Heart left ventricle (tissue), 13 donors: ENCODE data around the gene TRAPPC12.

ENCODE experiments used
- CTCF ChIP-seq, 12 donors: fragments of 200-600 bp; sonication (generic) in 4 of 12; IDR thresholded peaks; one replicate each; pipeline versions ENCODE4 v1.5.0 to v1.8.0; 2018 to 2022; ENCODE audit warnings: antibody characterized with exemption in 12 of 12, mild to moderate bottlenecking in 5 of 12
- POLR2A ChIP-seq, 2 donors: fragments of 450-650 bp; IDR thresholded peaks; one replicate each; pipeline ENCODE4 v1.6.1; 2017; ENCODE audit warnings: antibody characterized with exemption in 2 of 2, mild to moderate bottlenecking in 2 of 2, moderate library complexity in 2 of 2
- donor health status: ischemic (EF 13 %, LVEDD 7.1; RV severe dilation, severe dysfunction).
- donor health status: DM: no; HTN: yes; CAD: no.
- donor health status: DM: no; HTN: no; CAD: no.
- donor health status: ischemic (EF 25% LVEDD 6.9; RV normal size, moderate dysfunction).
- donor health status: ischemic (EF 25% LVEDD 5.7; RV mildly dilated, moderate dysfunction).
- donor health status: ischemic (EF 35%, LVEDD 5.7; RV mildly dilated, moderate dysfunction).
- donor health status: nonischemic (EF 11% LVEDD 7.7; RV severe dilation, severe dysfunction).
- donor health status: DM: yes; HTN: yes; CAD: no.
- donor health status: PGD.
- donor health status: ischemic (EF 29% LVEDD 5.4; RV normal size, mild dysfunction).
- donor health status: nonischemic (EF 23%, LVEDD 6.1; RV moderate dilation, normal function).

GRCh38 chr2:3468296-3468988 is 88.9 kb downstream of the TRAPPC12 start:
- TF ChIP-seq CTCF (IDR thresholded peaks at IDR 0.05) = no peak
- no peak for TF ChIP-seq POLR2A (IDR thresholded peaks at IDR 0.05)
